Tongue (tissue), 2 donors: Measurements from ENCODE around the gene SATB2. TPM values are rescaled to one million over a fixed set of nuclear protein-coding genes. Genes with fewer than 3 reads are reported as not detected.

Experiments used
- DNase-seq: peaks from one replicate; pipeline ENCODE4 v3.0.0-alpha.2; 2015
- total RNA-seq: library from RNA; depleted of rRNA; stranded (reverse); fragments of >200 nt; gene quantifications from one replicate; pipeline ENCODE4 v1.2.3, GENCODE V29; 2014

Gene SATB2
- total RNA-seq, 1 donor from 2014 or later = 23.1 TPM

- no peak for DNase-seq
Measured at GRCh38 chr2:199317646-199318045, 140.1 kb downstream of the SATB2 start.

GRCh38 chr2:199316851-199317250 lies 140.9 kb downstream of the SATB2 start:
- DNase-seq = no peak

DNA sequence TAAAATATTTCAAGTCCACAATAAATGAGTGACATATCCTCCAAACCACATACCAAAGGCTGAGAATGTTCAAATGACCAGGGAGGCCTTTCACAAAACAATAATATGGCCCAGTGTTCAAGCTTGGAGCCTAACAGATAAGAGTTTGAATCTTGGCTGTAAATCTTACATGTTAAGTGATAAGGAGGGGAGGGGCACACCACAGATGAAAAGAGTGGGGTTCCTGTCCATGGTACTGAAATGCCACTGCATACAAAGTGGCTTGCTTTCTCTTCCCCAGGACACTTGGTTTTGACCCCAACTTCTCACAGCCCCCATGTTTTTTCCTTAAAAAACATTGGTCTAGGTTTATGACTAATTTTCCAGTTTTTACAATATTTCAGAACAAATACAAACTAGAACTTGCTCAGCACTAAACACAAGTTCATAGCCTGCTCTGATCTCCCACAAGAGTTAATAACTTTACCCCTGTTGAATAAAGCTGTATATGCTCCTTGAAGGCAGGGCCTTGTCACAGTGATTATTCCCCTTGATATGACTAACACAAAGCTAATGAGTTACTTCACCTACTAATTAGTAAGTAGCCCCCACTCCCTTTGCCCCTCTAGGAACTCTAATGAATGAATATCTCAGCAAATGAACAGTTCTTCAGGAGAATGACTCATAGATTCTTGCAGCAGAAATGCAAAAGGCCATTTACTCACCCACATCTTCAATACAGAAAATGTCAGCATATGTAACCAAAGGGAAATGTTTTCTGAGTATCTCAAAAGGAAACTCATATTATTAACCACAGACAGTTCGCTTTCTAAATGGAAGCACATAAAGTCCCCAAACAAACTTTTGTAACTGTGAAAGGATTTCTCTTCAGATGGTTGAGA lies 142.2 kb downstream of the SATB2 start:
- peak; percentile 57 for DNase-seq

- no peak for DNase-seq
Measured at GRCh38 chr2:199312931-199313330, 144.8 kb downstream of the SATB2 start.

- no peak for DNase-seq
Measured at GRCh38 chr2:199310771-199311585, 146.8 kb downstream of the SATB2 start.

DNA sequence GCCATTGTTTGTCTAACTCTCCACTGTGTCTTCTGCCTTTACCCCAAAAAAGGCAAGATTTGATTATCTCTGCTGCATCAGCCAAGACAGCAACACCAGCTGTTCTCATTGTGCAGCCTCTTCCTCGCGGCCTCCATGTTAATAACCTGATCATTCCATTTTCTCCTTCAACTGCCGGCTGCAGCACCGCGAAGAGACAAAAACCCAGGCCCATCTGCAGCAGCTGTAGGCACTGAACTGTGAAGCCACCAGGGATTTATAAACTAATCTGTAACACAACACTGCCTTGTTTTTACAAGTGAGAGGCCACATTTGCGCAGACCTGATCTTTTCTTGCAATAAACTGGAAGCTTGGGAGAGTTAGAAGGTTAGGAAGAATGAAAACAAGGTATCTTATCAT lies 147.8 kb downstream of the SATB2 start:
- peak; percentile 89 for DNase-seq

- no peak for DNase-seq
Measured at GRCh38 chr2:199309411-199309810, 148.3 kb downstream of the SATB2 start.

DNA sequence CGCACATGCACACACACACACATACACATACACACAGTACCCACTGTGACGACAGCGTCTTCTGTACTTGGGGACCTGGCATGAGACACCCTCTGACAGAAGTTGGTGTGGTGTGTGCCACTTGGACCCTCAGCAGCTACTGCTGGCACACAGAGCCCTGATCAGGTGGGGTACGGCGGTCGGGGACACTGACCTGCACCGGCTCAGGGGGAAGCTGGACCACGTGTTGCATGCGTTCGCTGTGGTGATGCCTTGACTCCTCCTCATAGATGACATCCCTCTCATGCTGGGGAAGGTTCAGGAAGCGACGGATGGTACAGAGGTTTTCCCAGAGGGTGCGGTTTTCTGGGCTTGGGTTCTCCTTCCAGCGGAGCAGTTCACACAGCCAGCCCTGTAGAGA lies 149.2 kb downstream of the SATB2 start:
- no peak for DNase-seq

DNA sequence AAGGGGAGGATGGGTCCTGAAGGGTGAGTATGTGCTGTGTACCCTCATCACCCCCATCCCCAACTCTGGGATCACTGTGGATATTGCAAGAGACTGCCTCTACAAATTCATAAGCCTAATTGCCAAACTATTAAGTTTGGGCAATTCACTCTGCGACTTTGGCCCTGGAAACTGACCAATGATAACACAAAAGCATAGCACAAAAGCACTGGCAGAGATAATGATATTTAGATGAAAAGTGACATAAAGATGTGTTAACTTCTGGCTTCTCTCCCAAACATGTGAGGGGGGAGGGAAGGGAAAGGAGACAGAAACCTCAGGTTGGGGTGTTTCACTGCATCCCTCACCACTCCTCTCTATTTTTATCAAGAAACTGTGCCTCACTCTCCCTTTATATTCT lies 150.3 kb downstream of the SATB2 start:
- no peak for DNase-seq

DNA sequence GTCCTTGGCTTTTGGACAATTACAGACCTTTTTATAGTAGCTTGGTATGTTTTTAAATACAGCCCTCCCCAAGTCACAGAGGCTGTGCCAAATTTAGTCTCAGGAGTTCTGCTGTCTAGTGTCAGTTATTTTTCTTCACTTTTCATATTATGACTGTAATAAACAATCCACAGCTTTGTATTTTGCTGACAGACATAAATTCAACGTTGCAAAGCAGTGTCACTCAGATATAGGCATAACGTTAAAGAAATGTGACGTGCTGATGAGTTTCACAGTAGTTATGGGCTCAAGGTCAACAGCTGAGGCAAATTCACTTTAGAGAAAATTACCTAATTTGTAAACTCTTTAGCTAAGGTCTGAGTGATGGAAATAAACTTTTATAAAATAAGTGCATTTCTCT lies 151.6 kb downstream of the SATB2 start:
- no peak for DNase-seq

- DNase-seq = no peak
Measured at GRCh38 chr2:199303728-199304177, 154.0 kb downstream of the SATB2 start.

- no peak for DNase-seq
Measured at GRCh38 chr2:199302851-199303250, 154.9 kb downstream of the SATB2 start.

DNA sequence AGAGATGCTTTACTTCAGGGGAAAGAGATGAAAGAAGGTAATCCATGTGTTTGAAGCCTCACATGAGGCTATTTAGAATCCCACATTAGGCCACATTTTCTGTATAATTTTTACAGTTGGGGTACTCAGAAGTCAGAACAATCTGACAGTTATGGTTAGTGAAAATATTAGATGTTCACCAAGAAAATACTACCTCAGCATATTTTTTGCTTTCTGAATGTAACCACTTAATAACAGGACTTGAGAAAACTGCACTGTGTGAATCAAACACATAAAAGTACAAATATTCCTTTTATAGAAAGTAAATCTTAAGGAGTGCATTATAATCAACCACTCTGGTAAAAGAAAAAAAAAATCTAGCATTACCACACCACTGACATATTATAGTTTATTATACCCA lies 169.3 kb downstream of the SATB2 start:
- DNase-seq = no peak

GRCh38 chr2:199282309-199282708 lies 175.4 kb downstream of the SATB2 start:
- DNase-seq = no peak

- DNase-seq = no peak
Measured at GRCh38 chr2:199279146-199279545, 178.6 kb downstream of the SATB2 start.

GRCh38 chr2:199278099-199278498 lies 179.6 kb downstream of the SATB2 start:
- no peak for DNase-seq

DNA sequence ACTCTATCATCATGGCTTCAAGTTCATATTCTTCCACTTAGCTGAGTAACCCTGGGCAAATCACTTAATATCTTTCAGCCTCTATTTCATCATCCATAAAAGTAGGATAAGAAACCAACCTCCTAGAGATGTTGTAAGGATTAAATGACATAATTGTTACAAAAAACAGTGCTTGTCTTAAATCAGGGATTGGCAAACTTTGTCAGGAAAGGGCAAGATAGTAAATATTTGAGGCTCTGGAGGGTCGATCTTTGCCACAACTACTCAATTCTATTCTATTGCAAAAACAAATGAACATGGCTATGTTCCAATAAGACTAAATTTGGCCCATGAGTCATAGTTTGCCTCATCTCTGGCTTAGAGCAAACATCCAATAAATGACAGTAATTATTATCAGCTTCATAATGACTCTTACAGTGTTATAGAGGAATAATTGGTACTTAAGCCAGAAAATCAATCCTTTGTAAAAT lies 184.7 kb downstream of the SATB2 start:
- no peak for DNase-seq

- no peak for DNase-seq
Measured at GRCh38 chr2:199261936-199262335, 195.8 kb downstream of the SATB2 start.

DNA sequence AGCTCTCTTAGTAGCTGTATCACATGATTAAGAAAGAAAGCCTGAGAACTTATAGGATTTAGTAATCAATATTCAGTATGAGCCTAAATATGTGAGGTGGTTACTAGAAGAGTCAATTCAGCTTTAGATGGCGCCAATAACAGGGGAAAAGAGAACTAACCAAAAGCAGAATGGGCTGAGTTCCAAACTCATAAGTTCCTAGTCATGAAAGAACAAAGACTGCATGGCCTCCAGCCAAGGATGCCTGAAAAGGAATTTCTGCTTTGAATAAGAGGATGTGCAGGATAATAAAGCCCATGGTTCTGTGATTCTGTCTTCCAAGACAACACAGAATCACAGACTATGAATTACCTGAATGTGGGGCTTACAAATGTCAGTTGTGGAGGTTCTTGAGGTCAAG lies 196.5 kb downstream of the SATB2 start:
- DNase-seq = peak; percentile 61

DNA sequence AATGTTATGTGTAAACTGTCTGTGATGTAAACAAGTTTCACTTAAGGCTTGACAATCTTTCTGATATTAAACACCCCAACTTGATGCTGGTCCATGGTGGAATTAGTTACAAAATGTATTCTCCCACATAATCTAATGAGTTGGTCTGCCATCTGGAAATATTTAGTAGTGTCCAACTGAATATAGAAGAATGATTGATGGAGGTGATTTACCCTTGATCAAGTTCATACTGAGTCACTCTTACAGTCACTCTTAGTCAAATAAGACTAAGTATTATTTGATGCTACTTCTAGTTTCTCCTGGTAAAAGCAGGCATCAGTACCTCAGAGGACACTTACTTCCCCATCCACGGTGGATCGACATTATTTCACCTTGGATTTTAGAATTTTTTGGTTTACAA lies 198.1 kb downstream of the SATB2 start:
- DNase-seq = no peak

- no peak for DNase-seq
Measured at GRCh38 chr2:199258291-199258690, 199.4 kb downstream of the SATB2 start.

DNA sequence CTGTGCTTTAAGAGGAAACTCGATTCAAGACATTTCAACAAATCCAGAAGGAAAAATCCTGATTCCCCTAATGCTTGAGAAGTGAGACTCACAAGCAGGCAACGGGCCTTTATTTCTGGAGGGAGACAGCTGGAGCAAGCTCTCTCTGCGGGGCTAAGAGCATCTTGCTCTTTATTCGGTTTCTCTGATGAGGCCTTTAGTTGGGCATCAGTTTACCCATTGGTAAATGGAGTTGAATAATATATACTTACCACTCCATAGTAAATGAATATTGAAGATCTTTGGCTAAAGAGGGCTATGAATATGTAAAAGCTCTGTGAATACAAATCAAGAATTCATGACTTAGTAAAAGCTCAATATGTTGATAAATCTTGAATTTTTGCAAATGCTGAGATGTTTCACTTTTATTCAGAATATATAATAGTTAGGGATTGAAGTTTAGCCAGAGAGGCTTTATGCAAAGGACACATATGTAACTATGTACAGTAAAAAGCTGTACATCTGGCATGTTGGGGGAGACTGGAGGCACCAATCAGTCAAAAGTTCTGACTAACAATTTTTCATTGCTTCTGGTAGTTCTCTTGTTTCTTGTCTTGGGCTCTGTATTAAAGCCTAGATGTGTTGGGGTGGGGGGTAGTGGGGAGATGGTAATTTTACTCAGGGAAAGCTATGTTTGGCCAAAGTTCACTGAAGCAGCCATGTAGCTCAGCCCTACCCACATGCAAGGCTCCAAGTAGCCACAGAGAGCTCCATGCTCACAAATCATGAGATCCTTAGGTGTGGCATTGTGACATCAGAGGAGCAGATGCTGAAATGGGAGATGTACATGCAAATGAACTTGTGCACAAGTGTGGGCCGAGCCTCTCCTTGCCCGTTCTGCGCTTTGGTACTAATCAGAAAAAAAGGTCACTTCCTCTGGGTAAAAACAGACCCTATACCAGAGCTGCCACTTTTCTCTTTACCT lies 200.2 kb downstream of the SATB2 start:
- DNase-seq = no peak
